Measurements from ENCODE around the gene SLC35F6. TPM values are rescaled to one million over a fixed set of nuclear protein-coding genes. Genes with fewer than 3 reads are reported as not detected.

Gene SLC35F6
- total and polyA plus RNA-seq, 4 donors = 11.4 to 30.7 (median 19.0) TPM

- no peak for TF ChIP-seq GABPA (IDR thresholded peaks at IDR 0.05 in 1 of 2, conservative IDR thresholded peaks at IDR 0.05 in 1 of 2)
- no peak for TF ChIP-seq HNF4G (IDR thresholded peaks at IDR 0.05)
- TF ChIP-seq SP1 (IDR thresholded peaks at IDR 0.05) = no peak
- TF ChIP-seq CTCF (IDR thresholded peaks at IDR 0.05; ENCODE audit: low read depth, low read length, missing input control) = no peak
- Histone ChIP-seq H3K9me3 (ENCODE audit: control insufficient read depth in 4 of 4, low read length in 3 of 4) (no peaks in the 10 kb centered on the region), H3K9ac (ENCODE audit: low read depth in 1 of 2, low read length in 2 of 2) (no peak overlapping the region), H3K36me3 (ENCODE audit: control insufficient read depth in 4 of 4, insufficient read depth in 3 of 4, low read depth in 1 of 4, low read length in 3 of 4) (no peaks in the 10 kb centered on the region), H3K27ac (ENCODE audit: low read depth in 1 of 2, low read length in 2 of 2) (peak overlapping the region in 1 of 2 donors; percentile 14), H3K4me3 (ENCODE audit: low read depth in 1 of 3, low read length in 3 of 3) (no peak overlapping the region), H3K27me3 (ENCODE audit: control insufficient read depth in 4 of 4, insufficient read depth in 4 of 4, low read length in 3 of 4) (peaks cover 0 to 3% (median 0%) of the 10 kb centered on the region in 4 donors), H3K4me1 (ENCODE audit: control insufficient read depth in 4 of 4, insufficient read depth in 4 of 4, low read length in 3 of 4) (peaks cover 16 to 43% (median 31%) of the 10 kb centered on the region in 4 donors)
- 78% methylated on average over 3 of the region's 3 CpGs for WGBS
- no peak for DNase-seq (ENCODE audit: low spot score)
Observed at GRCh38 chr2:26723475-26723874, 40.6 kb upstream of the SLC35F6 start.

DNA sequence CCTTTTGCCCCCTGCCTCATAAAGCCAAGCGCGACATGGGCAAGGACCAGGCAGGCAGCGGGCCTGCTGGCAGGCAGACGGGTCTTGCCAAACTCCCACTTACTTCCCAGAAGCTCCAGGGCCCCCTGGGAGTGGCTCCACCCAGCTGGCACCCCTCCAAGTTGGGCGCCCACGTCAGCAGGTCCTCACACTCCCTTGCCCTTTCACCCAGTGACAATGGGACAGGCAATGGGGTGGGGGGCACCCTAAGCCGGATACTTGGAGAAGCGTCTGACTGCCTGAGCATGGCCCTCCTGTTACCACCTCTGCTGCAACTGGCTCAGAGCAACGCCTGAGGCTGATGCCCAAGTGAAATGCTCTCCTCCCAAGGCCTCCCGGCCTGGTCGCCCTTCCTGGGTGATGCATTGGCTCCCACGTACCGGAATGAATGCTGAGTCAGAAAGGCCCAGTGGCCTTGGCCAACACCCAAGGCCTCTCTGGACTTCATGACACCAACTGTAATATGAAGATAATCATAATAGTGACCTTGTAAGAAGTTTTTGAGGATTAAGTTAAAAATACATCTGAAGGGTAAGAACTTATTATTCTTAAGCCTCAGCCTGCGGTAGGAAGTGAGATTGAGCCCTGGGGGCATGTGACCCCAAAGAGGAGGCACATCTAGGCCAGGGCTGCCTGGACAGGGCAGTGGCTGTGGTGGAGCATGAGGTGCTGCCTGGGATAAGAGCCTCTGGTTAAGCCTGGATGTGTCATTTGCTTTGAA lies 39.9 kb upstream of the SLC35F6 start:
- H3K27me3 ChIP-seq (ENCODE audit: control insufficient read depth in 4 of 4, insufficient read depth in 4 of 4, low read length in 3 of 4) = peaks cover 0 to 3% (median 0%) of the 10 kb centered on the region in 4 donors
- H3K9ac ChIP-seq (ENCODE audit: low read depth in 1 of 2, low read length in 2 of 2) = no peak overlapping the region
- H3K27ac ChIP-seq (ENCODE audit: low read depth in 1 of 2, low read length in 2 of 2) = peak overlapping the region; percentile 35 to 40
- TF ChIP-seq YY1 (IDR thresholded peaks at IDR 0.05) (peak; percentile 30), EGR1 (IDR thresholded peaks at IDR 0.05; ENCODE audit: low read depth in 2 of 2) (no peak), CTCF (IDR thresholded peaks at IDR 0.05; ENCODE audit: low read depth, low read length, missing input control) (no peak), NR2F2 (IDR thresholded peaks at IDR 0.05) (peak; percentile 72), HNF4A (conservative IDR thresholded peaks at IDR 0.05) (peak in 1 of 2 donors; percentile 51), MAX (IDR thresholded peaks at IDR 0.05) (peak; percentile 55), SP1 (IDR thresholded peaks at IDR 0.05) (peak; percentile 60), RAD21 (IDR thresholded peaks at IDR 0.05) (no peak), JUND (IDR thresholded peaks at IDR 0.05) (peak in 1 of 2 donors; percentile 17), TAF1 (conservative IDR thresholded peaks at IDR 0.05) (no peak), RXRA (IDR thresholded peaks at IDR 0.05) (peak; percentile 79 to 85)
- H3K36me3 ChIP-seq (ENCODE audit: control insufficient read depth in 4 of 4, insufficient read depth in 3 of 4, low read depth in 1 of 4, low read length in 3 of 4) = no peaks in the 10 kb centered on the region
- no peak overlapping the region for H3K4me3 ChIP-seq (ENCODE audit: low read depth in 1 of 3, low read length in 3 of 3)
- H3K9me3 ChIP-seq (ENCODE audit: control insufficient read depth in 4 of 4, low read length in 3 of 4) = no peaks in the 10 kb centered on the region
- 48% methylated on average over 14 of the region's 14 CpGs for WGBS
- peaks cover 16 to 43% (median 31%) of the 10 kb centered on the region in 4 donors for H3K4me1 ChIP-seq (ENCODE audit: control insufficient read depth in 4 of 4, insufficient read depth in 4 of 4, low read length in 3 of 4)
- DNase-seq (ENCODE audit: low spot score) = no peak
